H1 (cell line): Measurements from ENCODE around the gene C20orf173. TPM values are rescaled to one million over a fixed set of nuclear protein-coding genes. Genes with fewer than 3 reads are reported as not detected.
A peak's percentile ranks its signal among the peaks of the same experiment; 100 is the strongest.

Experiments used
- CTCF ChIA-PET: fragments of 300-600 bp; sonication (Branson Sonifier 250); formaldehyde crosslinking; loops from one replicate; lab custom pipeline; 2021; ENCODE audit not compliant: partially characterized antibody; lab: Charles Lee
- POLR2A ChIA-PET: fragments of 300-600 bp; sonication (Branson Sonifier 250); formaldehyde crosslinking; loops from one replicate; lab custom pipeline; 2021; ENCODE audit warnings: inconsistent platforms; ENCODE audit not compliant: partially characterized antibody; lab: Charles Lee
- DNase-seq, 2 experiments: peaks; one replicate each; pipeline versions ENCODE4 v3.0.0 to v3.0.0-alpha.2; 2010 to 2022; ENCODE audit warnings: low spot score in 2 of 2, low read depth in 1 of 2, mixed read lengths in 1 of 2
- FAIRE-seq: peaks from 2 replicates; lab custom pipeline; 2011; peaks lifted over from hg19 to GRCh38; lab: Jason Lieb, UNC
- H2AFZ ChIP-seq: 2 replicates; pipeline ENCODE4 v1.8.1; 2012; ENCODE audit warnings: low read length, inconsistent platforms
- H2AK5ac ChIP-seq: 2 replicates; pipeline ENCODE4 v1.6.1; 2013; ENCODE audit warnings: low read depth, low read length
- H2BK120ac ChIP-seq: replicated peaks from 2 replicates; pipeline ENCODE3; 2013; ENCODE audit warnings: low read depth, low read length, inconsistent platforms
- H2BK12ac ChIP-seq: 2 replicates; pipeline ENCODE4 v1.6.1; 2013; ENCODE audit warnings: low read depth, low read length
- H2BK15ac ChIP-seq: 2 replicates; pipeline ENCODE4 v1.6.1; 2013; ENCODE audit warnings: low read length
- H2BK20ac ChIP-seq: 2 replicates; pipeline ENCODE4 v1.6.1; 2013; ENCODE audit warnings: low read length
- H2BK5ac ChIP-seq: 2 replicates; pipeline ENCODE4 v1.6.1; 2013; ENCODE audit warnings: low read depth, low read length
- H3K14ac ChIP-seq: 2 replicates; pipeline ENCODE4 v1.6.1; 2013; ENCODE audit warnings: inconsistent platforms; ENCODE audit not compliant: insufficient read length
- H3K18ac ChIP-seq: 2 replicates; pipeline ENCODE4 v1.6.1; 2013; ENCODE audit warnings: low read length; ENCODE audit errors: extremely low read depth
- H3K23ac ChIP-seq: 2 replicates; pipeline ENCODE4 v1.6.1; 2013; ENCODE audit warnings: inconsistent platforms; ENCODE audit not compliant: insufficient read length
- H3K23me2 ChIP-seq: 2 replicates; pipeline ENCODE4 v1.6.1; 2013; ENCODE audit warnings: low read depth, low read length
- H3K27ac ChIP-seq: 2 replicates; pipeline ENCODE4 v1.6.1; 2011; ENCODE audit warnings: low read depth, low read length, inconsistent platforms
- H3K27me3 ChIP-seq, 4 experiments: replicated peaks in 1 of 4; 1 replicate in 1 of 4; 2 replicates in 3 of 4; pipeline versions ENCODE4 v1.6.1 to v1.8.1; 2011 to 2013; ENCODE audit warnings: low read length in 3 of 4, mild to moderate bottlenecking in 3 of 4, inconsistent platforms in 2 of 4, mixed read lengths in 2 of 4, moderate library complexity in 1 of 4; ENCODE audit not compliant: control insufficient read depth in 3 of 4, insufficient read depth in 3 of 4; ENCODE audit errors: extremely low read depth in 1 of 4
- H3K36me3 ChIP-seq, 4 experiments: 2 replicates each; pipeline versions ENCODE4 v1.6.1 to v1.8.1; 2011 to 2013; ENCODE audit warnings: mild to moderate bottlenecking in 4 of 4, low read length in 3 of 4, moderate library complexity in 2 of 4, control low read depth in 1 of 4, inconsistent platforms in 1 of 4; ENCODE audit not compliant: insufficient read depth in 4 of 4, control insufficient read depth in 2 of 4
- H3K4ac ChIP-seq: replicated peaks from 2 replicates; pipeline ENCODE3; 2013; ENCODE audit warnings: low read length, low read depth, mixed read lengths, inconsistent platforms; ENCODE audit not compliant: insufficient read length
- H3K4me1 ChIP-seq, 4 experiments: replicated peaks in 1 of 4; 1 replicate in 1 of 4; 2 replicates in 3 of 4; pipeline versions ENCODE4 v1.6.1 to v1.8.1; 2011 to 2013; ENCODE audit warnings: low read length in 3 of 4, inconsistent platforms in 2 of 4, mixed read lengths in 1 of 4; ENCODE audit not compliant: insufficient read depth in 4 of 4, control insufficient read depth in 3 of 4
- H3K4me2 ChIP-seq, 2 experiments: 2 replicates each; pipeline versions ENCODE4 v1.6.1 to v1.8.1; 2011 to 2013; ENCODE audit warnings: low read depth in 2 of 2, low read length in 2 of 2, control low read depth in 1 of 2, inconsistent platforms in 1 of 2, mild to moderate bottlenecking in 1 of 2; ENCODE audit not compliant: insufficient read depth in 1 of 2
- H3K4me3 ChIP-seq, 4 experiments: fragments of 200-600, 300-600 bp in 1 of 4; sonication (generic), shearing (Covaris generic), sonication (Bioruptor Twin) in 1 of 4; 2 replicates each; pipeline versions ENCODE4 v1.5.1 to v1.8.1; 2011 to 2016; ENCODE audit warnings: low read length in 4 of 4, low read depth in 3 of 4, control low read depth in 2 of 4, inconsistent platforms in 2 of 4, mild to moderate bottlenecking in 2 of 4, mixed read lengths in 1 of 4, moderate library complexity in 1 of 4; ENCODE audit not compliant: insufficient read depth in 2 of 4; ENCODE audit errors: extremely low read depth in 1 of 4
- H3K56ac ChIP-seq: replicated peaks from 2 replicates; pipeline ENCODE3; 2013; ENCODE audit warnings: low read depth, mild to moderate bottlenecking, mixed read lengths, low read length, inconsistent platforms; ENCODE audit not compliant: insufficient read length
- H3K79me1 ChIP-seq: 2 replicates; pipeline ENCODE4 v1.6.1; 2013; ENCODE audit warnings: low read depth, low read length, control low read depth
- H3K79me2 ChIP-seq, 2 experiments: 2 replicates each; pipeline versions ENCODE4 v1.6.1 to v1.8.1; 2012 to 2013; ENCODE audit warnings: low read length in 2 of 2, mild to moderate bottlenecking in 2 of 2, inconsistent platforms in 1 of 2; ENCODE audit not compliant: insufficient read depth in 2 of 2, control insufficient read depth in 1 of 2
- H3K9ac ChIP-seq, 4 experiments: replicated peaks in 1 of 4; 1 replicate in 1 of 4; 2 replicates in 3 of 4; pipeline versions ENCODE4 v1.6.1 to v1.8.1; 2011 to 2013; ENCODE audit warnings: low read depth in 3 of 4, low read length in 3 of 4, control low read depth in 2 of 4, mild to moderate bottlenecking in 2 of 4, moderate library complexity in 2 of 4, inconsistent platforms in 1 of 4; ENCODE audit errors: extremely low read depth in 1 of 4
- H3K9me3 ChIP-seq, 2 experiments: 2 replicates each; pipeline versions ENCODE4 v1.6.1 to v1.8.1; 2012 to 2013; ENCODE audit warnings: mild to moderate bottlenecking in 2 of 2, moderate library complexity in 2 of 2, control low read depth in 1 of 2, inconsistent platforms in 1 of 2, low read depth in 1 of 2, low read length in 1 of 2, mixed read lengths in 1 of 2; ENCODE audit not compliant: insufficient read depth in 2 of 2
- H4K20me1 ChIP-seq, 2 experiments: replicated peaks in 1 of 2; 2 replicates each; pipeline versions ENCODE3 to v1.8.1; 2011 to 2013; ENCODE audit warnings: inconsistent platforms in 2 of 2, low read length in 2 of 2, mild to moderate bottlenecking in 1 of 2; ENCODE audit not compliant: insufficient read depth in 2 of 2, control insufficient read depth in 1 of 2
- H4K5ac ChIP-seq: 2 replicates; pipeline ENCODE4 v1.6.1; 2013; ENCODE audit warnings: low read length, low read depth, mixed read lengths, inconsistent platforms; ENCODE audit not compliant: insufficient read length
- H4K8ac ChIP-seq: 2 replicates; pipeline ENCODE4 v1.8.0; 2013; ENCODE audit warnings: mild to moderate bottlenecking, moderate library complexity, low read length, inconsistent platforms; ENCODE audit not compliant: insufficient read depth; ENCODE audit errors: extremely low read depth
- H4K91ac ChIP-seq: replicated peaks from 2 replicates; pipeline ENCODE3; 2013; ENCODE audit warnings: low read length, mixed read lengths, inconsistent platforms; ENCODE audit not compliant: insufficient read length
- SUZ12 ChIP-seq: fragments of 200-600 bp; sonication (generic); IDR thresholded peaks from 2 replicates; pipeline ENCODE4 v1.6.1; 2012; ENCODE audit warnings: mild to moderate bottlenecking, inconsistent platforms, low read length, moderate library complexity, mixed read lengths
- WGBS, 2 experiments: shearing (Covaris generic) in 1 of 2; methylation state at CpG; one replicate each; pipeline versions ENCODE4 v1.1.6 to v1.1.7; 2013 to 2015; ENCODE audit warnings: low lambda C conversion rate in 2 of 2, mixed read lengths in 2 of 2, inconsistent platforms in 1 of 2, low coverage in 1 of 2, missing lambda C conversion rate in 1 of 2; ENCODE audit not compliant: insufficient replicate concordance in 2 of 2, insufficient coverage in 1 of 2, insufficient read length in 1 of 2; ENCODE audit errors: extremely low coverage in 1 of 2, missing lambda C conversion rate in 1 of 2; 5-methylcytosine and 5-hydroxymethylcytosine counted together
- polyA plus RNA-seq, 7 experiments: library from polyadenylated mRNA; depleted of rRNA in 3 of 7; stranded (reverse) in 5 of 7; unstranded in 2 of 7; fragments of >200 nt in 5 of 7; fragments of 200-250 nt in 2 of 7; gene quantifications; 1 replicate in 5 of 7; 2 replicates in 1 of 7; 4 replicates in 1 of 7; pipeline versions ENCODE4 v1.2.1 to v1.2.3, GENCODE V29; 2011 to 2013; ENCODE audit warnings: missing spikeins in 2 of 7, mixed read lengths in 2 of 7
- total RNA-seq: library from RNA; stranded (reverse); fragmentation: NEBNext Ultra II Directional; extraction: Animal tissue kit (Norgen Biotek cat#: 25700); gene quantifications from 2 replicates; pipeline ENCODE4 v1.2.1, GENCODE V29; 2021

C20orf173 gene
- total and polyA plus RNA-seq, 2 of the 8 experiments (the other 6 are each of a cell fraction or from before 2014, with no cell fraction given), result not detected

DNA sequence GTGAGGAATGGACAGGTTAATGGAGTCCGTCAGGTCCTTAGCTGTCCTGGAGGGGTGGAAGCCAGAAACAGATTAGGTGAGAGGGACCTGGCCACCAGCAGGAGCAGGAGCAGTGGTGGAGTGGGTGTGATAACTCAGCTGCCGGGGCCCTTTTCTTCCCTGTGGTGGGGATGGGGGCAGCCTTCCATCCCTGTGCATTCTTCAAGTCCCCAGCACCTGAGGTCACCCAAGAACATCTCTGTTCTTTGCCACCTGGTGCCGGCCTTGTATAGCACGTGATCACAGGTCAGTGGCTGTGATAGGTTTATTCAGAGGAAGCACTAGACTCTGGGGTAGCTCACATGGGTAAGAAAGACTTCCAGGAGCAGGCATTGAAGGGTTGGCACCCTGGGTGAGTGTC lies 29.0 kb upstream of the C20orf173 start:
- no peak overlapping the region for H2BK5ac ChIP-seq
- POLR2A ChIA-PET, result interaction anchor here (0.6 to 4.4 kb wide), 10 partner anchors 8 to 1037 kb away, joined by 3 to 18 read pairs (median 4); partner anchors contain the start of genes ERGIC3 and RBM39
- no peak for TF ChIP-seq SUZ12

More for the DNA sequence above, 29.0 kb upstream of the C20orf173 start:
- Histone ChIP-seq H2BK20ac (no peak overlapping the region), H2BK120ac (no peak overlapping the region), H3K4me2 (no peak overlapping the region), H3K4me1 (peaks cover 0 to 4% (median 2%) of the 10 kb centered on the region in 4 experiments; a peak in 4 of 7 replicates), H3K18ac (no peak overlapping the region), H4K5ac (no peak overlapping the region), H4K91ac (no peak overlapping the region), H3K27me3 (no peaks in the 10 kb centered on the region), H4K20me1 (peaks cover 0 to 4% of the 10 kb centered on the region in 2 experiments), H3K9ac (no peak overlapping the region), H3K27ac (no peak overlapping the region), H3K9me3 (no peaks in the 10 kb centered on the region), H3K4me3 (no peak overlapping the region), H3K36me3 (peaks cover 2 to 28% (median 8%) of the 10 kb centered on the region in 4 experiments; a peak in 6 of 8 replicates), H3K4ac (no peak overlapping the region), H3K14ac (no peak overlapping the region), H3K79me2 (no peaks in the 10 kb centered on the region), H2BK15ac (no peak overlapping the region), H3K56ac (no peak overlapping the region), H3K23me2 (no peaks in the 10 kb centered on the region), H2BK12ac (no peak overlapping the region), H4K8ac (peak overlapping the region; percentile 59; the same call in 1 of the 2 replicates), H3K23ac (no peak overlapping the region), H2AFZ (no peak overlapping the region), H3K79me1 (0 out of 2 replicates have a peak, but pooled peaks cover 3% of the 10 kb centered on the region), H2AK5ac (no peak overlapping the region)
- CTCF ChIA-PET, result interaction anchor here (0.7 to 5.7 kb wide), 3 partner anchors 46 to 614 kb away, joined by 3 to 30 read pairs (median 5); no protein-coding TSS in a partner anchor
- DNase-seq (no peak), FAIRE-seq (no peak)
- WGBS, 2 experiments, result 94% methylated on average over 4 of the region's 4 CpGs; no CpG with 5 or more reads in 1 of the 2 experiments
